GM23248 (cell line): ENCODE data around the gene BEAN1. TPM values are rescaled to one million over a fixed set of nuclear protein-coding genes. Genes with fewer than 3 reads are reported as not detected.

Experiments used
- DNase-seq: peaks from one replicate; pipeline ENCODE4 v3.0.0-alpha.2; 2015
- H2AFZ ChIP-seq: fragments of 200-600 bp; sonication (generic); 2 replicates; pipeline ENCODE4 v1.6.1; 2016; ENCODE audit warnings: antibody characterized with exemption
- H3F3A ChIP-seq: fragments of 200-600 bp; sonication (generic); 2 replicates; pipeline ENCODE4 v1.6.1; 2016; ENCODE audit warnings: mild to moderate bottlenecking, antibody characterized with exemption, mixed run types; ENCODE audit not compliant: insufficient read depth
- H3K27ac ChIP-seq: fragments of 200-600 bp; sonication (generic); 2 replicates; pipeline ENCODE4 v1.5.1; 2016; ENCODE audit warnings: mild to moderate bottlenecking
- H3K27me3 ChIP-seq: fragments of 200-600 bp; sonication (generic); replicated peaks from 2 replicates; pipeline ENCODE4 v1.6.1; 2016; ENCODE audit warnings: mild to moderate bottlenecking; ENCODE audit not compliant: insufficient read depth
- H3K36me3 ChIP-seq: fragments of 200-600 bp; sonication (generic); 2 replicates; pipeline ENCODE4 v1.6.1; 2016; ENCODE audit warnings: low read depth, mild to moderate bottlenecking
- H3K4me1 ChIP-seq: fragments of 200-600 bp; sonication (generic); 2 replicates; pipeline ENCODE4 v1.6.1; 2016; ENCODE audit warnings: mild to moderate bottlenecking; ENCODE audit not compliant: insufficient read depth
- H3K4me2 ChIP-seq: fragments of 200-600 bp; sonication (generic); one replicate; pipeline ENCODE4 v1.6.1; 2016; ENCODE audit warnings: mild to moderate bottlenecking; ENCODE audit not compliant: unreplicated experiment
- H3K4me3 ChIP-seq: fragments of 200-600 bp; sonication (generic); 2 replicates; pipeline ENCODE4 v1.5.1; 2016; ENCODE audit warnings: mild to moderate bottlenecking
- H3K79me2 ChIP-seq: fragments of 200-600 bp; sonication (generic); 2 replicates; pipeline ENCODE4 v1.6.1; 2016; ENCODE audit warnings: mild to moderate bottlenecking; ENCODE audit not compliant: insufficient read depth
- H3K9ac ChIP-seq: fragments of 200-600 bp; sonication (generic); 2 replicates; pipeline ENCODE4 v1.6.1; 2016; ENCODE audit warnings: mild to moderate bottlenecking
- H3K9me2 ChIP-seq: fragments of 200-600 bp; sonication (generic); 2 replicates; pipeline ENCODE4 v1.6.1; 2016; ENCODE audit warnings: mixed run types, mild to moderate bottlenecking, moderate library complexity; ENCODE audit not compliant: insufficient read depth
- H3K9me3 ChIP-seq: fragments of 200-600 bp; sonication (generic); one replicate; pipeline ENCODE4 v1.6.1; 2017; ENCODE audit warnings: low read depth
- H4K20me1 ChIP-seq: fragments of 200-600 bp; sonication (generic); 2 replicates; pipeline ENCODE4 v1.6.0; 2016; ENCODE audit not compliant: insufficient read depth
- EZH2 ChIP-seq: fragments of 200-600 bp; sonication (generic); IDR thresholded peaks from 2 replicates; pipeline ENCODE4 v1.6.1; 2018; ENCODE audit warnings: antibody characterized with exemption, mild to moderate bottlenecking; ENCODE audit not compliant: insufficient read depth, poor library complexity, severe bottlenecking
- EZH2phosphoT487 ChIP-seq: fragments of 200-600 bp; sonication (generic); IDR thresholded peaks from 2 replicates; pipeline ENCODE4 v1.6.1; 2018; ENCODE audit warnings: antibody characterized with exemption, moderate library complexity, mild to moderate bottlenecking, low read depth; ENCODE audit not compliant: insufficient read depth
- WGBS, 2 experiments: methylation state at CpG; one replicate each; pipeline ENCODE4 v1.1.6; 2015 to 2017; ENCODE audit warnings: low lambda C conversion rate in 2 of 2, low coverage in 1 of 2; ENCODE audit errors: missing lambda C conversion rate in 2 of 2; 5-methylcytosine and 5-hydroxymethylcytosine counted together
- in situ Hi-C: fragments of 300-500 bp; cut with MboI; formaldehyde crosslinking; loops from 2 replicates; pipeline ENCODE4 v1.15.0; 2020
- polyA plus RNA-seq: library from polyadenylated mRNA; unstranded; fragments of >200 nt; fragmentation: Nextera tagmentation; extraction: Ambion mirVana; gene quantifications from 2 replicates; pipeline ENCODE4 v1.2.1, GENCODE V29; 2016
- total RNA-seq: library from RNA; depleted of rRNA; stranded (reverse); fragments of >200 nt; shearing (Covaris generic); gene quantifications from 2 replicates; pipeline ENCODE4 v1.2.3, GENCODE V29; 2014; rRNA removed

The BEAN1 gene
- 0.32 and 1.1 TPM in 2 replicates for total RNA-seq
- polyA plus RNA-seq = 0.50 and 0.89 TPM in 2 replicates

GRCh38 chr16:66427036-66427860 lies at the start of gene BEAN1:
BEAN1 (plus strand) TSS chr16:66427295; CDS start chr16:66437677, 10,382 bp downstream.
- 2 to 3% methylated on average over 42 to 62 of the region's 118 CpGs for WGBS, 2 experiments
- H3K4me1 ChIP-seq = no peaks in the 10 kb centered on the region
- no peaks in the 10 kb centered on the region; the same call in 1 of the 2 replicates for H3K27me3 ChIP-seq
- peaks cover 11% of the 10 kb centered on the region for H3F3A ChIP-seq
- H3K79me2 ChIP-seq = no peaks in the 10 kb centered on the region
- DNase-seq = peak; percentile 62
- peak within 1 kb of the TSS; percentile 44; the same call in 1 of the 2 replicates for H2AFZ ChIP-seq
- no peak within 1 kb of the TSS for H3K27ac ChIP-seq
- peak within 1 kb of the TSS; percentile 49; the same call in 1 of the 2 replicates for H3K9ac ChIP-seq
- no peaks in the 10 kb centered on the region for H3K36me3 ChIP-seq
- H3K9me3 ChIP-seq = no peaks in the 10 kb centered on the region
- TF ChIP-seq EZH2phosphoT487 (no peak), EZH2 (no peak)
- H3K4me3 ChIP-seq = peak within 1 kb of the TSS; percentile 62
- in situ Hi-C loops = no loop called here
- no peaks in the 10 kb centered on the region for H4K20me1 ChIP-seq
- peak within 1 kb of the TSS; percentile 61 for H3K4me2 ChIP-seq
- no peaks in the 10 kb centered on the region for H3K9me2 ChIP-seq

- Histone ChIP-seq H3K4me3 (no peak overlapping the region), H3K4me2 (no peak overlapping the region), H3K9me2 (no peaks in the 10 kb centered on the region), H2AFZ (no peak overlapping the region), H3F3A (no peaks in the 10 kb centered on the region), H3K27me3 (peaks cover 13% of the 10 kb centered on the region), H3K4me1 (peaks cover under 1% of the 10 kb centered on the region; the same call in 1 of the 2 replicates), H3K79me2 (no peaks in the 10 kb centered on the region), H4K20me1 (no peaks in the 10 kb centered on the region), H3K9ac (no peak overlapping the region), H3K27ac (no peak overlapping the region), H3K9me3 (no peaks in the 10 kb centered on the region), H3K36me3 (no peaks in the 10 kb centered on the region)
- WGBS, 2 experiments = 67 to 70% methylated on average over 3 of the region's 3 CpGs
- TF ChIP-seq EZH2phosphoT487 = no peak
- TF ChIP-seq EZH2 = no peak
- DNase-seq = no peak
- in situ Hi-C loops = no loop called here
Measured at GRCh38 chr16:66377324-66377723, 49.8 kb upstream of the BEAN1 start.

- Histone ChIP-seq H2AFZ (no peak overlapping the region), H3K9ac (no peak overlapping the region), H4K20me1 (no peaks in the 10 kb centered on the region), H3F3A (no peaks in the 10 kb centered on the region), H3K9me2 (no peaks in the 10 kb centered on the region), H3K79me2 (no peaks in the 10 kb centered on the region), H3K27ac (no peak overlapping the region), H3K4me2 (no peak overlapping the region), H3K9me3 (no peaks in the 10 kb centered on the region), H3K36me3 (no peaks in the 10 kb centered on the region), H3K4me1 (peaks cover 10% of the 10 kb centered on the region; the same call in 1 of the 2 replicates), H3K27me3 (peaks cover 13% of the 10 kb centered on the region; the same call in 1 of the 2 replicates), H3K4me3 (no peak overlapping the region)
- no peak for DNase-seq
- in situ Hi-C loops = no loop called here
- 79 to 83% methylated on average over 18 of the region's 18 CpGs for WGBS, 2 experiments
- TF ChIP-seq EZH2 = no peak
- no peak for TF ChIP-seq EZH2phosphoT487
Measured at GRCh38 chr16:66378741-66379570, 48.1 kb upstream of the BEAN1 start.

- no peak overlapping the region for H2AFZ ChIP-seq
- H3K9me2 ChIP-seq = no peaks in the 10 kb centered on the region
- in situ Hi-C loops = no loop called here
- WGBS, 2 experiments = 52 to 64% methylated on average over 3 of the region's 3 CpGs
- H3K27ac ChIP-seq = no peak overlapping the region
- no peak overlapping the region for H3K4me2 ChIP-seq
- no peaks in the 10 kb centered on the region for H3K79me2 ChIP-seq
- H3K4me1 ChIP-seq = peaks cover 10% of the 10 kb centered on the region; the same call in 1 of the 2 replicates
- no peak overlapping the region for H3K4me3 ChIP-seq
- H3K9me3 ChIP-seq = no peaks in the 10 kb centered on the region
- peaks cover 13% of the 10 kb centered on the region; the same call in 1 of the 2 replicates for H3K27me3 ChIP-seq
- TF ChIP-seq EZH2 (no peak), EZH2phosphoT487 (no peak)
- no peak for DNase-seq
- H3K9ac ChIP-seq = no peak overlapping the region
- H3F3A ChIP-seq = no peaks in the 10 kb centered on the region
- no peaks in the 10 kb centered on the region for H3K36me3 ChIP-seq
- H4K20me1 ChIP-seq = no peaks in the 10 kb centered on the region
Measured at GRCh38 chr16:66379571-66379941, 47.5 kb upstream of the BEAN1 start.
